ENCODE results near the gene KRI1.
"Not testable (repeated sequence)": the region's sequence is repeated elsewhere in the genome, so short reads cannot be mapped to it uniquely, and the experiment has no call there.

Gene KRI1

GRCh38 chr19:10574462-10574861 lies 8.7 kb upstream of the KRI1 start:
- no peak for DNase-seq

- not testable (repeated sequence) for DNase-seq
These were observed 8.0 kb upstream of the KRI1 start for GRCh38 chr19:10573793-10574192.

- peak; percentile 99 for DNase-seq
These were observed 3.2 kb upstream of the KRI1 start, which contains the start of gene CDKN2D for GRCh38 chr19:10568826-10569651. Gene CDKN2D (minus strand): TSS chr19:10568979. CDS start chr19:10568653, 326 bp downstream.

GRCh38 chr19:10568062-10568825 lies 2.4 kb upstream of the KRI1 start:
- peak; percentile 81 for DNase-seq

GRCh38 chr19:10567656-10568055 lies 1.8 kb upstream of the KRI1 start:
- DNase-seq, result peak; percentile 21

- DNase-seq, result peak; percentile 39
These were observed 1.0 kb upstream of the KRI1 start for GRCh38 chr19:10566658-10567410.

- no peak for DNase-seq
These were observed 523 bp upstream of the KRI1 start for GRCh38 chr19:10566408-10566657.

- peak; percentile 49 for DNase-seq
These were observed 713 bp downstream of the KRI1 start for GRCh38 chr19:10565028-10565566.

GRCh38 chr19:10562609-10563008 lies 3.2 kb downstream of the KRI1 start:
- no peak for DNase-seq

GRCh38 chr19:10560154-10560553 lies 5.7 kb downstream of the KRI1 start:
- DNase-seq, result no peak

GRCh38 chr19:10557603-10558197 lies 8.1 kb downstream of the KRI1 start:
- DNase-seq, result no peak

GRCh38 chr19:10555610-10555973 lies 10.2 kb downstream of the KRI1 start:
- no peak for DNase-seq

GRCh38 chr19:10554760-10555609 lies 10.8 kb downstream of the KRI1 start:
- DNase-seq, result no peak

GRCh38 chr19:10553943-10554381 lies 11.8 kb downstream of the KRI1 start:
- no peak for DNase-seq

- peak; percentile 15 for DNase-seq
These were observed 12.6 kb downstream of the KRI1 start for GRCh38 chr19:10553087-10553667.

GRCh38 chr19:10552510-10553053 lies 13.2 kb downstream of the KRI1 start:
- DNase-seq, result peak; percentile 39

- DNase-seq, result peak; percentile 81
These were observed 14.0 kb downstream of the KRI1 start for GRCh38 chr19:10551698-10552301.

GRCh38 chr19:10551006-10551405 lies 14.8 kb downstream of the KRI1 start:
- not testable (repeated sequence) for DNase-seq

- DNase-seq, result no peak
These were observed 15.5 kb downstream of the KRI1 start for GRCh38 chr19:10550336-10550735.

- no peak for DNase-seq
These were observed 16.1 kb downstream of the KRI1 start for GRCh38 chr19:10549733-10550132.

Measured in DMS53 (cell line).